OCI-LY3 (cell line): ENCODE results near the gene GNGT2.

Experiments used
- EZH2phosphoT487 ChIP-seq: fragments of 200-600 bp; shearing (Covaris generic); IDR thresholded peaks from 2 replicates; pipeline ENCODE4 v1.6.1; 2018; ENCODE audit warnings: antibody characterized with exemption, mixed run types, low read depth
- TF ChIP-seq, protein P1 (sequence below): fragments of 200-600, 300-600 bp; sonication (generic); IDR thresholded peaks from 2 replicates; pipeline ENCODE4 v1.5.1; 2014; ENCODE audit warnings: antibody characterized with exemption, low read length, low read depth

GRCh38 chr17:49234509-49235080 is 24.2 kb upstream of the GNGT2 start:
- TF ChIP-seq, protein P1, sequence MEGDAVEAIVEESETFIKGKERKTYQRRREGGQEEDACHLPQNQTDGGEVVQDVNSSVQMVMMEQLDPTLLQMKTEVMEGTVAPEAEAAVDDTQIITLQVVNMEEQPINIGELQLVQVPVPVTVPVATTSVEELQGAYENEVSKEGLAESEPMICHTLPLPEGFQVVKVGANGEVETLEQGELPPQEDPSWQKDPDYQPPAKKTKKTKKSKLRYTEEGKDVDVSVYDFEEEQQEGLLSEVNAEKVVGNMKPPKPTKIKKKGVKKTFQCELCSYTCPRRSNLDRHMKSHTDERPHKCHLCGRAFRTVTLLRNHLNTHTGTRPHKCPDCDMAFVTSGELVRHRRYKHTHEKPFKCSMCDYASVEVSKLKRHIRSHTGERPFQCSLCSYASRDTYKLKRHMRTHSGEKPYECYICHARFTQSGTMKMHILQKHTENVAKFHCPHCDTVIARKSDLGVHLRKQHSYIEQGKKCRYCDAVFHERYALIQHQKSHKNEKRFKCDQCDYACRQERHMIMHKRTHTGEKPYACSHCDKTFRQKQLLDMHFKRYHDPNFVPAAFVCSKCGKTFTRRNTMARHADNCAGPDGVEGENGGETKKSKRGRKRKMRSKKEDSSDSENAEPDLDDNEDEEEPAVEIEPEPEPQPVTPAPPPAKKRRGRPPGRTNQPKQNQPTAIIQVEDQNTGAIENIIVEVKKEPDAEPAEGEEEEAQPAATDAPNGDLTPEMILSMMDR, result no peak
- TF ChIP-seq EZH2phosphoT487, result no peak
